Left forelimb (tissue), 1 donor: ENCODE results near the gene TANGO2.
A peak's percentile ranks its signal among the peaks of the same experiment; 100 is the strongest.

Experiments
- DNase-seq: peaks from one replicate; pipeline ENCODE4 v3.0.0-alpha.2; 2018; ENCODE audit warnings: low spot score

Gene TANGO2

DNA sequence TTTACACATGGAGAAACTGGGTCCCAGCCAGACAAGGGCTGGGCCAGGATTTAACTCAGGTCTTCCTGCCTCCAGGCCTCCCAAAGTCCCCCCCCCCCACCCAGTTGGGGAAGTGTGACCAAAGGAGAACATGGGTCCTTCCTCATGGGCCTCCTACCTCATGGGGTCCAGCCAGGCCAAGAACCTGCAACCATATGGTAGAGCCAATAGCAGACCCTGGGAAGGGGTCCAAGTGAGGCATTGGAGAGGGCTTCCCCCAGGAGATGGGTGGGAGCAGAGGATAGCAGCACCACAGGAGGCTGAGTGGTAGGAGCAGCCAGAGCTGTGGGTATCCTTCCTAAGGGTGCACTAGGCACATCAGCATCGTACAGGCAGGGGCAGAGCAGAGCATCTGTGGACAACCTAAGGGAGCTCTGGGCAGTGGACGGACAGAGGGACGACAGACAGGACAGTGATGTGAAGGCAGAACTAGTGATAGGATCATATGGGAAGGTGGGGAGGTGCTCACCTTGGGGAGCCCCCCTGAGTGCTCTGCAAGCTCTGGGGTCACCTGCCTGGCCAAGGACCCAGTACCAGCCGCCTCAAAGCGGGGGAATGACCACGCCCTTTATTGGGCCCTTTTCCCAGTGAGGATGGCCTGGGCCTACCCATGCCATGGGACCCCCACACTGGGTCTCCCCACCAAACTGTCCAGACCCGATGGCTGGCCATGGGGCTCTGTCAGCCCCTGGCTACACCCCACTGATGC is 8.7 kb upstream of the TANGO2 start:
- no peak for DNase-seq

DNA sequence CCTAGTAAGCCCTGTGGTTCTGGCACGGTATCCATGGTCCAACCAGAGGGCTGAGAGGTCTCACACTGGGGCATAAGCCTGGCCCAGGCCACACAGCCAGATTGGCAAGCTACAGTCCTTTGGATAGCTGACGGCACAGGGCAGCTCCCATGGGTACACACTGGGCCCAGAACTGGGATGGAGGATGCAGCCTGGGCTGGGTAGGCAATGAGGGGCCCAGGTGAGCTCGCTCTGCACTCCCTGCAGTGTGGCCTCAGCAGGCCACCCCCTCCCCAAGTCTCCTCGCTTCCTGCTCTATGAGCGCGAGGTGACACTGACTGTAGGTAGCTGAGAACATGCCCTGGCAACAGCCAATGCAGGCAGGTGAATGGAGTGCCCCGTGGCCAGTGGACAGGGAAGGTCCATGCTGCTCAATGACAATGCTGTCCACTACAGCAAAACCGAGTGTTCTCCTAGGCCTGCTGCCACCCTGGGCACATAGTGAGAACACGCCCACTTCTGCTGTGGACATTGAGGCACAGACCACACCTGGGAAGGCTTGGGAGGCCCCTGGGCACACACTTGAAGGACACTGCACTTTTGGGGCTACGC is 8.1 kb upstream of the TANGO2 start:
- no peak for DNase-seq

DNA sequence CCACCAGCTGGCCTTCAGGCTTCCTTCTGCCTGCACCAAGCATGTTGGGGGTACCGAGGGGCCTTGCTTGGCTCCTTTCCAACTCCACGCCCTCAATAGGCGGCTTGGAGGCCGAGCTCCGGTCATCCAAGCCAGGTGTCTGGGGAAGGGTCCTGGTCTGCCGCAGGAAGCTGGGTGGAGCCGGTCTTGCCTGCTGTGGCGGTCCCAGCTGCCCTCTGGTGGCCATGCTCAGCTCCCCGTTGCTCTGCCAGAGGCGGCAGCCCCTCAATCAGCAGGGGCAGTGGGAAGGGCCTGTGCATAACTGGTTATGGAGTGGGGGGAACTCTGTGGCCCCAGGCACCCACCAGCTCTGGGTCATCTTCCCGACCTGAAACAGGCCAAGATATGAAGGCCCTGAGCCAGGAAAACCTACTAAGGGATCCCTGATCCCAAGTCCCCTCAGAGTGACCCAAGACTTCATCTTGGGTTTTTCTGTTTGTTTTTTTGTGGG is 7.5 kb upstream of the TANGO2 start:
- DNase-seq: no peak

DNA sequence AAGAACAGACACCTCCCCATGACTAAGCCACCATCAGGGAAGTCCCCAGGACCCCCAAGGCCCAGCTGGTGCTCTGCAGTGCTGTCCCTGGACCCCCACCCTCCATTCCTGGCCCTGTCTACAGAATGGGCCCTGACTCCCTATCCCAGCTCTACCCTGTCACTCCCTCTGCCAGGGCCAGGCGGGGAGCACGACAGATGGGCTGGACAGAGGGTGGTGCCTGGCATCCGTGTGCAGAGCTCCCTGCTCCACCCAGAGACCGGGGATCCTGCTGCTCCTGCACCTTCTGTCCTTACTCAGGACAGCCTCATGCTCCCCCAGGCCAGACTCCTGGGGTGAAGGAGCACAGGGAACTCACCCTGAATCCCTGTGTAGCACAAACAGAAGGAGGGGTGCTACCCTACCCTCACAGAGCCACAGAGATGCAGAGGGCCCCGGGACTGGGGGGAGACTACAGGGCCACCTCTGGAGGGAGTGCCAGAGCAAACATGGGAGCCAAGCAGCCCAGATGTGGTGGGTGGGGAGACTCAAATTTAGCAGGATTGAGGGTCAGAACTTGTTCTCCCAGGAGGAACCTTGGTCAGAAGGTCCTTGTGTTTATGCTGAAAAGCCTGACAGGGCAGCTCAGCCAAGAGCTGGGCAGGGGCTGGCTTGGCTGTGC is 6.3 kb upstream of the TANGO2 start:
- DNase-seq: no peak

DNA sequence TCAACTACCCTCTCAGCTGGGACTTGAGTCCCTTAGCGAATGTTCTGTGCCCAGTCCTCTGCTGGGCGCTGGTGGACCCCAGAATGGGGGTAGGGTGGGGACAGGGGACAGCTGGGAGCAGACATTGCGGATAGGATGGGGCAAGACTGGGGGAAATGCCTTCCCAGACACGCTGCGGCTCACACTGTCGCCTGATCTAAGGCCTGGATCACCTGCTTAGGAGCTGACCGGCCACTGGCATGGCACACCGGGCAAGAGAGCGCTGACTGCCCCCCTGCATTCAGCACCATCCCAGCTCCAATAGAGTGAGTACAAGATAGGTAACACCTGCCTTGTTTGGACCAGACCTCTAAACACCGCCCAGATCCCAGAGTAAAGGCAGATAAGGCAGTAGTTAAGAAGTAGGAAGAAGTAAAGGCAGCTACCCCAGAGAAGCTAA is 5.7 kb upstream of the TANGO2 start:
- no peak for DNase-seq

DNA sequence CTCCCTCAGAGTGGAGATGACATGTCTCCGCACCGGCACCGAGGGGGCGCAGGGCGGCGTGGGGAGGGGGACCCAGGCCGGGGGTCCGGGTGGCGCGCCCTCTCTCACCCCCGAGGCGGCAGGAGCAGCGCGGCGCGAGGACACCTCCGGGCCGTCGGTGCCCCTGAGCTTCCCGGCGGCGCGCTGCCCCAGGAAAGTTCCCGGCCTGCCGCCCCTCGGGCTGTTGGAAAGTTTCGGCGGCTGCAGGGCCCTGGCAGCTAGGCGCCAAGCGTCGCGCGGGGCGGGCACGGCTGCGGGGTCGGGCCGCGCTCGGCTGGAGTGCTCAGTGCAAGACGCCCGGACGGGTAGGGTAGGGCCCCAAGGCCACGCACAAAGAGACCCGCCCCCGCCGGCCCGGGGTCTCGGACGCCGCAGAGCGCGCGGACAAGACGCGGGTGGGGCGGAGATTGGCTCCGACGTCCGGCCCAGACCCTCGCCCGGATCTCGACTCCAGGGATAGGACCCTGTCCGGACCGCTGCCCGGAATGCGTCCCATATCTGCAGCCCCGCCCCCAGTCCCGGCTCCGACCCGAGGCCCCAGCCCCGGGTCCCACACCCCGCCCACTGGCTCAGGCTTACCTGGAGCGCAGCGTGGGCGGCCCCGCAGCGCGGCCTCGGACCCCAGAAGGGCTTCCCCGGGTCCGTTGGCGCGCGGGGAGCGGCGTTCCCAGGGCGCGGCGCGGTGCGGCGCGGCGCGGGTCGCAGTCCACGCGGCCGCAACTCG is 4.8 kb upstream of the TANGO2 start:
- no peak for DNase-seq

DNA sequence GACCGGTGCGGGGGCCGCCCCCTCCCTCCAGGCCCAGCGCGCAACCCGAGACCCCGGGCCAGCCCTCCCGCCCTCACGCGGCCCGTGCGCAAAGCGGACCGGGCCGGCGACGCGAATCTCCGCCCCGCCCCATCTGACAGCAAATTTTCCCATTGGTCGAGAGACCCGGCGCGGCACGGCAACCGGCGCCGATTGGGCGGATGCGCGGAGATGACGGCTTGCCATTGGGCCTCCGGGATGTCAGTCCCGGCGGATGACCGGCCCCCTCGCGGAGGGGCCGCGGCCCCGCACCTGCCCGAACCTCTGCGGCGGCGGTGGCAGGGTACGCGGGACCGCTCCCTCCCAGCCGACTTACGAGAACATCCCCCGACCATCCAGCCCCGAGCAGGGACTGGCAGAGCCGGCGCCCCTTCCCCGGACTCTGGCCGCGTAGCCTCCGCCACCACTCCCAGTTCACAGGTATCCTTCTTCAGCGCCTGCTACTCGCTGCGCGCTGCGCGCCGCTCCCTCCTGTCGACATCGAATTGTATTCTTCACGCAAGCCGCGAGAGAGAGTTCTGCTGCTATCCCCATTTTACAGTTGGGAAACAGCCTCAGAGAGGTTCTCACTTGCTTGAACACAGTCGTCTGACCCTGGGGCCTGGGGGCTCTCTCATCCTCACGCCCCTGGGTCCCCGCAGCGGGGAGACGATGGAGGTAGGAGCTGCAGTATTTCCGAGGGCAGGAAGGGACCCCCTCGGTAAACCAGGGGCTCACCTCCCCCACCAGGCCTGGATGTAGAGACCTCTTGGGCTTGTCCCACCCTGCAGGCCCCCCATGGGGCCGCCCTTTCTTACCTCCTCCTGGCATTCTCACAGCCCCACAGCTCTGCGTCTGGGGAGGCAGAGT is 3.9 kb upstream of the TANGO2 start, which contains the start of gene ARVCF:
ARVCF (minus strand) TSS at position 90 of the 888 bp plus-strand sequence. CDS start 26,029 bp downstream, outside the sequence.
- peak; percentile 91 for DNase-seq

DNA sequence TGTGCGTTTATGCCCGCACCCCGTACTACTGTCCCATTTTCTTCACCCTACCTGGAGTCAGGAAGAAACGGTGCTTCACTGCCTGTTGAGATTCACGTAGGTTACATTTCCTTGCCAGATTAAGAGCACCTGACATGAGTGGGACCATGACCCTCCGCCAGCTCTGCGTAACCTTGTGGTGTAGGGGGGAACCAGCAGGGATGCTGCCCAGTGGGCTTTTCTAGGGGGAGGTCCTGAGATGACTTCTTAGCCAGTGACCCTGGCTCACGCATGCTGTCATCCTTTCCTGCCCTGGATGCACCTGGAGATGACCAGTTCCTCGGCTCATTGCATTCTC is 3.3 kb upstream of the TANGO2 start:
- DNase-seq: no peak

DNA sequence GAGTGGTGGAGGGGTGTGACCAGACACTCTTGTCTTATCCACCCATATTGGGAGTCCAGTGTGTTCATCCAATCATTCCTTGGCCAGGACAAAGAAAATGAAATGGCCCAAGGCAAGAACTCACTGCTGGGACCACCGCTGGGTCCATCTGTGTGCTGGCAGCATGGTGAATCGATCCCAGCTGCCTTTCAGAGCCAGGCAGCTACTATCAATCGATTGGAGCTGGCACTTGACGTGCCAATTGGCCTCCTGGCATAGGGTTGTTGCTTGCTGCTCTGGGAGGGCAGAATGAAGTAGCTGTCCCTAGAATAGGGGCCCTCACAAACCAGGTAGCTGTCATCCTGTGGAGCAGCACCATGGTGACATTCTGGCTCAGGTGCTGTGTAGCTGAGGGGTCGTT is 2.9 kb upstream of the TANGO2 start:
- DNase-seq: no peak

DNA sequence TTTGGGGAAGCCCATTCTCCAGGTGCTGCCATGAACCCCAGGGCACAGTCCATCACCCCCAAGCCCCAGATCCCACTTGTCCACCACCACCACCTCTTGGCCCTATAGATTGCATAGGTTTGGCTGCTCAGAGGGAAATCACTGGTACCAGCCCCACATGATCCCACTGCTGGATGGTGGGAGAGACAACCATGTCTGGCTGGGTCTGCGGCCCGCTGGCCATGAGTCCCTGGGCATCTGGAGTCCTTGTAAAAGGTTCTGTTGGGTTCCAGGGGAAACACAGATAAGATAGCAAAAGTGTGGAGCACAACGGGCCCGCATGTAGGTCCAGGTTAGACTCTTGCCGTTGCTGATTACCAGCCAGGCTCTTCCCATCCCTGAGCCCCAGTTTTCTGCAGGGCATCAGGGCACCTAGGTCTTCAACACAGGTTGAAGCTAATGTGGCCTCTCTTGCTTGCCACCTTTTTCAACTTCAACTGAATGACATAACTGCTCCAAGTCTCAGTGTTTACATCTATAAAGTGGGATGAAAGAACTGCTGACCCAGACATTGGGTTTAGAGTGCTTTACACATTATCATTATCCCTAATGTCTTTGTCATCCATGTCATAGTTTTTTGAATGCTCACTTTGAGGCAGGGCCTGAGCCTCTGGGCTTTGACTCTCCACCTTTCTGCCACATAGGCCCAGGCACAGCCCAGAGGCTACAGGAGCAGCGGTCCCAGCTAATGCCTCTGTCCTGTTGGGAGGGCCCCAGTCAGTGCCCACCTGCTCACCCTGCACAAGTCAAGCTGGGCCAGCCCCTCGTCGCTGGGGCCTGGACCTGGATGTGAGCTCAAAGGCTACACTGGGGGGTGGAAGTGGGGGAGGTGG is 1.0 kb upstream of the TANGO2 start:
- DNase-seq: no peak

DNA sequence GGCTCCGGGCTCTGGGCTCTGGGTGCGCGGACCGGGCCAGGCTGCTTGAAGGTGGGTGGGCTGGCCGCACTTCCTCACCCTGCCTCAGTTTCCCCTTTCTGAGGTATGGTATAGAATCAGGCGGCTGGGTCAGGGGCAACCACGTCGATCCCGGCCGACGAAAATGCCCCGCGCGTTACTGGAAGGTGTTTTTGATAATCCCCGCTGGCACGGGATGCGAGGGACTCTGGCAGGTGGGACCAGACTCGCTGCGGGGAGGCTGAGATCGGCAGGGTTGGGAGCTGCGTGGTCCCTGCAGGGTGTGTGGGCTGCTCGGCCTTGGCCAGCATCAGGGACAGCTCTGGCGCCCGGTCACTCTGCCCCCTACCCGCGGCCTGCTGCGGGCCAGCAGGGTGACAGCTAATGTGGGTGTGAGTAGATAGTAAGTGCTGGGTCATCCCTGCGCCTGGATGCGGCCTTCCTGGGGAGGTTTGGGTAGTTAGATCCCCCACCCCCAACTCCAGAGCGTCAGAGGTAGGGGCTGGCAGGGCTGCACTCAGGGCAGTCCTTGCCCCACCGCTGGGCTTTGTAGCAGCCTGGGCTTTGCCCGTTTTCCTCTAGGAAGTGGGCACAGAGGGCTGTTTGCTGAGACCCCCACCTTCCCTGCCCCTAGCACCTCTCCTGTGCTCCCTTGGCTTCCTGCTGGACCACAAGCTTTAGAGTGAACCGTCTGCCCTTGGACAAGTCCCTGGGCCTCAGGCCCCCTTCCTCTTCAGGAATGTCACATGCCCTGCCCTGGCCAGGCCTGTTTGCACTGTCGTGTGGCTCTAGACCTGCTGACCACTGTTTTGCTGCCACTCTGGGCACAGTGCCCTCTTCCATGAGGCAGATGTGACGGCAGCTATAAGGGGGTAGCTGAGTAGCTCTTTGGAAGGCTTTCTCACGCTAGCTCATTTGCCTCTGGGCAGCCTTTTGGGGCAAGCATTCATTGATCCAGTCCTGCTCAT is 579 bp downstream of the TANGO2 start:
- no peak for DNase-seq

DNA sequence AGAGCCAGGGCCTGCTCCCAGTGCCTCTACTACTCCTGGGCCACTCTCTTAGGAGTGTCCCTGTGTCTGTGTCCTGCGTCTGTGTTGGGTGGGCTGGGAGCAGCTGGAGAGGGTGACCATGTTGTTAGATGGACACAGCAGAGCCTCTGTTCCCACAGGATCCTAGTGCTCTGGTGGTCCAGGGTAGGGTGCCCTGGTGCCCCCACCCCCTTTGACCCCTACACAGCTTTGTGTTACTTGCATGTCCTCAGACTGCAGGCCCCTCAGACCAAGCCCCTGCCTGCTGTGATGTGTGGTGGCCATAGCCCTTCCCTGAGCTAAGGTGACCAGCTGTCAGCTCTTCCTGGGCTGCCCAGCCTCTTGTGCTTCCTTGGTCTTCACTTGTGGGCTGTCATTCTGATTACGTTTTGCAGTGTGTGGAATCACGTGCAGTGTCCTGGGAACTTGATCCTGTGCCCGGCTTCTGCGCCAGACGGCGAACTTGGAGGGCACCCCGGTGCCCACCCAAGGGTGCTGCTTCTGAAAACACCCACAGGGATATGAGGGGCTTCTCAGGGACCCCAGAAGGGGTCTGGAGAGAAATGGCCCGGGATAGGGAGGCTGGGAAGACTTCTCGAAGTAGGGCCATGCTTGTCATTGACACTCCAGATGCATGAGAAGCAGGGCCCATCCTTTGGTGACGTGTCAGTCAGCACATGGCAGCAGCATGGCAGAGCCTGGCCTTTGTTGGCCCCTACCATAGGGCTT is 1.5 kb downstream of the TANGO2 start:
- DNase-seq: peak; percentile 15

DNA sequence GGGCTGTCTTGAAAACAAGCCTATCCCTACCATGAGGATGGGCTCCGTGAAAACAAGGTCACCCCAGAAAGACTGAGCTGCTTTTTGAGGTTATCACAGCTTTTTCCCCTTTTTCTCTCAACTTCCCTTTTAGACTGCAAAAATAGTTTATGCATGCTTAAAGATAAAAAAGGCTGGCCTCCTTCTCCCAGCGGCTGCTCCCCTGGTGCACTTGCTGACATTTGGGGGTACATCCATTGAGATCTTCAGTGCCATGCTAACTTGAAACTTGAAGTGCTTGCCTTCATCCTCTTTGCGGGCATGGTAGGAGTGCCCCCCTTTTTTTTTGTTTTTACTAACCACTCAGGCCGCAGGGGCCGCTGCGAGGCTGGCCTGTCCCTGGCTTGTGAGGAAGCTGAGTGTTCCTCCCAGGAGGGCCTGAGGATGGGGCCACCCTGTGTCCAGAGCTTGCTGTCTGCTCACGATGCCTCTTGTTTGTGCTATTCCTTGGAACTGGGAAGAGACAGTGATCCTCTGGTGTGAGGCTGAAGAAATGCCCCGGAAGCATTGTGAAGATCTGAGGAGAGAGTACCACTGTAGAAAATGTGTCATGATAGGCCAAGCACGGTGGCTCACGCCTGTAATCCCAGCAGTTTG is 2.2 kb downstream of the TANGO2 start:
- DNase-seq: peak; percentile 59

DNA sequence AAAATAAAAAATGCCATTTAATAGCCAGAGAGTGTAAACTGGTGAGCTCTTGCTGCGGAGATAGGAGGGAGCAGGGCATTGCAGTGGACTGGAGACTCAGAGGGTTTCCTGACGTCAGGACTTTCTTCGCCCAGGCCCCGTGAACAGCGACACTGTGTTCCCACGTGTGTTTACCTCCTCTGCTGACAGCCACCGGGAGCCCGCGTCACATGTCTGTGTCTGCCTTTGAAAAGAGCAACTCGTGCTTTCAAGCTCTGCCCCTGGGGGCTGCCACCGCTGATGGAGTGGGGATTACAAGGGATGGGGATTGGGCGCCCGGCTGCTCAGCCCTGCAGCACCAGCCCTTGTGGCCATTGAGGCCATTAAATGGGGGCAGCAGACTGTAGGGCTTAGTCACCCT is 3.3 kb downstream of the TANGO2 start:
- peak; percentile 38 for DNase-seq

DNA sequence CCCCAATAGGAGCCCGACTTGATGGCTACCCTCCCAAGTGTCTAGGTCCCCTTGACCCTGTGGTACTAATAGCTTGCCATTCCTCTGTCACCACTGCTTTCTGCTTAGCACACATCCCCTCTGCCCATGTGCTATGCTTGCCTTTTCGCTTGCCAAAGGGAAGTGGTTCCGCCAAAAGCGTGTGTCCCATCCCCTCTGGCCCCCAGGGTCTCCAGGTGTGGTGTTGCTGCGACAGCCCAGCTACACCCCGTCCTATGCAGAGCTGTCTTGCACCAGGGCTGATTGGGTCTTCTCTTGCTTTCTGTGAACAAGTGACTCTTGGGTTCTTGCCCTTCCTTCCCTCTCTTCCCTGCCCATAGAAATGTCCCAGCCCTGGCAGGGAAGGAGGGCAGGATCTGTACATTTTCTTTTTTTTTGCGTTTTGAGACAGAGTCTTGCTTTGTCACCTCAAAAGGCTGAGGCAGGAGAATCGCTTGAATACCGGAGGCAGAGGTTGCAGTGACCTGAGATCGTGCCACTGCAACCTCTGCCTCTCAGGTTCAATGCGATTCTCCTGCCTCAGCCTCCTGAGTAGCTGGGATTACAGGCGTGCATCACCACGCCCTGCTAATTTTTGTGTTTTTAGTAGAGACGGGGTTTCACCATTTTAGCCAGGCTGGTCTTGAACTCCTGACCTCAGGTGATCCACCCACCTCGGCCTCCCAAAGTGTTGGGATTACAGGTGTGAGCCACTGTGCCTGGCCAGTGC is 3.9 kb downstream of the TANGO2 start:
- peak; percentile 41 for DNase-seq

DNA sequence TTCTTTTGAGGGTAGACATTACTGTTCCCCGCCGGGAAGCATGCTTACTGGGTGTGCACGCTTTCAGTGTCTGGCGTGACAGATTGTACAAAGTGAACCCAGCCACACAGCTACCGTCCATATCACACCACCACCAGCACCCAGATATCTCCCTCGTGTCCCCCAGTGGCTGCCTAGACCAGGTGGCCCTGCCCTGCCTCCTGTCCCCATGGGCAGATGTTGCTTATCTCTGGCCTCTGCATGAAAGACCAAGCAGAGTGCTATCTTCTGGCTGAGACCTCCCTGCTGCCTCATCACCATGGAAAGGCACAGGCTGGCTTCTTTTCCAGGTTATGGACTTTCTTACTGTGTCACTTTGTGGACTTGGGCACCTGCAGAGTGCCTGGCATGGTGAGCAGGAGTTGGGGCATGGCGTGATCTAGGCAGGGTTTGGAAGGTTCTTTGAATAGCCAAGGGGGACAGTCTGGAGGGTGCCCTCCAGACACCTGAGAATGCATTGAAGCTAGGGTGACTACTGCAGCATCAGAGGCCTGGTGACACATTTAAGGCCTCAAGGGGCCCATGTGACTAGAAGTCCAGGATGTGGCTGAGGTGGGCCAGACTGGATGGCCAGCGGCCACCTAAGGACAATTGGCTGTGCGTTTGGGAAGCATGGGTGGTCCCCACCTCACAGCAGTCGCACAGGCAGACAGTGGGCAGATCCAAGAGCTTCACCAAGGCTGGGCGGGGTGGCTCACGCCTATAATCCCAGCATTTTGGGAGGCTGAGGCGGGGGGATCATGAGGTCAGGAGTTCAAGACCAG is 4.7 kb downstream of the TANGO2 start:
- peak; percentile 48 for DNase-seq
